Measurements from ENCODE around the gene GP1BA. TPM values are rescaled to one million over a fixed set of nuclear protein-coding genes. Genes with fewer than 3 reads are reported as not detected.

The GP1BA gene
- total RNA-seq, 4 donors from 2014 or later, result not detected

DNA sequence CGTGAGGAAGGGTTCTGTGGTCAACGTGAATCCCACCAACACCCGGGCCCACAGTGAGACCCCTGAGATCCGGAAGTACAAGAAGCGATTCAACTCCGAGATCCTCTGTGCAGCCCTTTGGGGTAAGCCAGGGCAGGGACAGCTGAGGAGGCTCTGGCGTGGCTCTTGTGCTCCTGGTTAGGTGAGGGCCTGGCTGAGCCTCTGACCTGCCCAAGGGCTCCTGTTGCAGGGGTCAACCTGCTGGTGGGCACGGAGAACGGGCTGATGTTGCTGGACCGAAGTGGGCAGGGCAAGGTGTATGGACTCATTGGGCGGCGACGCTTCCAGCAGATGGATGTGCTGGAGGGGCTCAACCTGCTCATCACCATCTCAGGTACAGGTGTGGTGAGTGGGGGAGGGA is 37.0 kb upstream of the GP1BA start:
- intact Hi-C loops (cut with DNase I; ENCODE audit: low total_unique reads), result no loop called here
- no peak overlapping the region for H3K4me3 ChIP-seq

DNA sequence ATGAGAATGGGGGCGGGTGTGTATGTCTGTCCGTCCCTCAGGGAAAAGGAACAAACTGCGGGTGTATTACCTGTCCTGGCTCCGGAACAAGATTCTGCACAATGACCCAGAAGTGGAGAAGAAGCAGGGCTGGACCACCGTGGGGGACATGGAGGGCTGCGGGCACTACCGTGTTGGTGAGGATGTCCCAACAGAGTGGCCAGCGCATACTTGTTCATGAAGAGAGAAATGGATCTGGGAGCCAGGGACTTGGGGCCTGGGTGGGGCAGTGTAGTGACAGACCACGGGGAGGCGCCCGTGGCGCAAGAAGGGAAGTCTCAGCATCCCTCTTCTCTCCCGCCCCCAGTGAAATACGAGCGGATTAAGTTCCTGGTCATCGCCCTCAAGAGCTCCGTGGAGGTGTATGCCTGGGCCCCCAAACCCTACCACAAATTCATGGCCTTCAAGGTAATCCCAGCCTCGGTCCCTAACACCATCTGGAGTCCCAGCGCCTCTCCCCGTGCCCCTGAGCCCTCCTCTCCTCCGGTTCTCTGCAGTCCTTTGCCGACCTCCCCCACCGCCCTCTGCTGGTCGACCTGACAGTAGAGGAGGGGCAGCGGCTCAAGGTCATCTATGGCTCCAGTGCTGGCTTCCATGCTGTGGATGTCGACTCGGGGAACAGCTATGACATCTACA is 36.3 kb upstream of the GP1BA start:
- intact Hi-C loops (cut with DNase I; ENCODE audit: low total_unique reads), result no loop called here
- TF ChIP-seq POLR2A (IDR thresholded peaks at IDR 0.05), result no peak
- TF ChIP-seq, protein P1, sequence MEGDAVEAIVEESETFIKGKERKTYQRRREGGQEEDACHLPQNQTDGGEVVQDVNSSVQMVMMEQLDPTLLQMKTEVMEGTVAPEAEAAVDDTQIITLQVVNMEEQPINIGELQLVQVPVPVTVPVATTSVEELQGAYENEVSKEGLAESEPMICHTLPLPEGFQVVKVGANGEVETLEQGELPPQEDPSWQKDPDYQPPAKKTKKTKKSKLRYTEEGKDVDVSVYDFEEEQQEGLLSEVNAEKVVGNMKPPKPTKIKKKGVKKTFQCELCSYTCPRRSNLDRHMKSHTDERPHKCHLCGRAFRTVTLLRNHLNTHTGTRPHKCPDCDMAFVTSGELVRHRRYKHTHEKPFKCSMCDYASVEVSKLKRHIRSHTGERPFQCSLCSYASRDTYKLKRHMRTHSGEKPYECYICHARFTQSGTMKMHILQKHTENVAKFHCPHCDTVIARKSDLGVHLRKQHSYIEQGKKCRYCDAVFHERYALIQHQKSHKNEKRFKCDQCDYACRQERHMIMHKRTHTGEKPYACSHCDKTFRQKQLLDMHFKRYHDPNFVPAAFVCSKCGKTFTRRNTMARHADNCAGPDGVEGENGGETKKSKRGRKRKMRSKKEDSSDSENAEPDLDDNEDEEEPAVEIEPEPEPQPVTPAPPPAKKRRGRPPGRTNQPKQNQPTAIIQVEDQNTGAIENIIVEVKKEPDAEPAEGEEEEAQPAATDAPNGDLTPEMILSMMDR (IDR thresholded peaks at IDR 0.05 in 4 of 5, conservative IDR thresholded peaks at IDR 0.05 in 1 of 5), result no peak
- Histone ChIP-seq H3K4me1 (peaks cover 0 to 10% of the 10 kb centered on the region in 2 donors), H3K27me3 (peaks cover 0 to 18% (median 4%) of the 10 kb centered on the region in 3 donors), H3K9me3 (no peaks in the 10 kb centered on the region), H3K27ac (no peak overlapping the region), H3K4me3 (no peak overlapping the region), H3K36me3 (peaks cover 0 to 62% of the 10 kb centered on the region in 2 donors)
- ATAC-seq (no peak), DNase-seq (no peak)
- in situ Hi-C loops (cut with MboI; ENCODE audit: low sequenced_read_pairs in 4 of 4), result loop anchor here in 2 of 4 donors (25.0 kb wide), 1 partner anchor 108 kb away; the partner anchor contains the start of genes GLTPD2 (in 2 of the 2), PSMB6 (in 2 of the 2) and VMO1 (in 2 of the 2)

More for the DNA sequence above, 37.0 kb upstream of the GP1BA start:
- Histone ChIP-seq H3K36me3 (peaks cover 0 to 69% of the 10 kb centered on the region in 2 donors), H3K27me3 (peaks cover 0 to 16% (median 4%) of the 10 kb centered on the region in 3 donors), H3K9me3 (no peaks in the 10 kb centered on the region), H3K4me1 (peaks cover 0 to 10% of the 10 kb centered on the region in 2 donors), H3K27ac (no peak overlapping the region)
- in situ Hi-C loops (cut with MboI; ENCODE audit: low sequenced_read_pairs in 4 of 4), result loop anchor here in 2 of 4 donors (25.0 kb wide), 1 partner anchor 108 kb away; the partner anchor contains the start of genes GLTPD2 (in 2 of the 2), PSMB6 (in 2 of the 2) and VMO1 (in 2 of the 2)
- TF ChIP-seq, protein P1 (IDR thresholded peaks at IDR 0.05 in 4 of 5, conservative IDR thresholded peaks at IDR 0.05 in 1 of 5), result no peak
- no peak for TF ChIP-seq POLR2A (IDR thresholded peaks at IDR 0.05)
- no peak for ATAC-seq
- no peak for DNase-seq

DNA sequence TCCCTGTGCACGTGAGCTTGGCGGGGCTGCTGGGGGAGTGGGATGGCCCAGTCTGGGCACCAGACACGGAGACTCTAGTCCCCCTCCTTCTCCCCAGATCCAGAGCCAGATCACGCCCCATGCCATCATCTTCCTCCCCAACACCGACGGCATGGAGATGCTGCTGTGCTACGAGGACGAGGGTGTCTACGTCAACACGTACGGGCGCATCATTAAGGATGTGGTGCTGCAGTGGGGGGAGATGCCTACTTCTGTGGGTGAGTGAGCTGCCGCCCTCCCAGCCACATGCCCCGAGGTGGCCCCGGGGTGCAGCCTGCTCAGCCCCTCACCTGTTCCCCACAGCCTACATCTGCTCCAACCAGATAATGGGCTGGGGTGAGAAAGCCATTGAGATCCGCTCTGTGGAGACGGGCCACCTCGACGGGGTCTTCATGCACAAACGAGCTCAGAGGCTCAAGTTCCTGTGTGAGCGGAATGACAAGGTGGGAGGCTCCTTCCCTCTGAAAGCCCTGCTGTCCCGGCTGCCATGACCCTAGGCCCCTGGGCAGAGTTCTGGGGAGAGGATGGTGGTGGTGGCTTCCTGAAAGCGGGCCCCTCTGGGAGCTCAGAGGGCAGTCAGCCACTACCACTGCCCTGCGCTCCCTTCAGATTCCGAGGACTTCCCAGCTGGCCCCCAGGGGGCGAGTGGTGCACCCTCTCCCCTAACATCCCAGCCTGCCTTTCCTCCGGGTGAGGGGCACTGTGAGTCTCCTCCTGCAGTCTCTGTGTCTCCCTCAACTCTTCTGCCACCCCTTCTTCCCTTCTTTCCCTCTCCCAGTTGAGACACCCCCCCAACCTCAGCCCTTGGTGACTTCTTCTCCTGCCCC is 35.5 kb upstream of the GP1BA start:
- no peak for DNase-seq
- Histone ChIP-seq H3K4me1 (peaks cover 0 to 10% of the 10 kb centered on the region in 2 donors), H3K4me3 (no peak overlapping the region), H3K36me3 (peaks cover 0 to 54% of the 10 kb centered on the region in 2 donors), H3K27me3 (peaks cover 0 to 18% (median 4%) of the 10 kb centered on the region in 3 donors), H3K9me3 (no peaks in the 10 kb centered on the region), H3K27ac (no peak overlapping the region)
- intact Hi-C loops (cut with DNase I; ENCODE audit: low total_unique reads), result no loop called here
- in situ Hi-C loops (cut with MboI; ENCODE audit: low sequenced_read_pairs in 4 of 4), result loop anchor here in 2 of 4 donors (25.0 kb wide), 1 partner anchor 109 kb away; the partner anchor contains the start of genes GLTPD2 (in 2 of the 2), PSMB6 (in 2 of the 2) and VMO1 (in 2 of the 2)
- TF ChIP-seq POLR2A (IDR thresholded peaks at IDR 0.05), result no peak
- TF ChIP-seq, protein P1 (IDR thresholded peaks at IDR 0.05 in 4 of 5, conservative IDR thresholded peaks at IDR 0.05 in 1 of 5), result no peak
- ATAC-seq, result no peak

DNA sequence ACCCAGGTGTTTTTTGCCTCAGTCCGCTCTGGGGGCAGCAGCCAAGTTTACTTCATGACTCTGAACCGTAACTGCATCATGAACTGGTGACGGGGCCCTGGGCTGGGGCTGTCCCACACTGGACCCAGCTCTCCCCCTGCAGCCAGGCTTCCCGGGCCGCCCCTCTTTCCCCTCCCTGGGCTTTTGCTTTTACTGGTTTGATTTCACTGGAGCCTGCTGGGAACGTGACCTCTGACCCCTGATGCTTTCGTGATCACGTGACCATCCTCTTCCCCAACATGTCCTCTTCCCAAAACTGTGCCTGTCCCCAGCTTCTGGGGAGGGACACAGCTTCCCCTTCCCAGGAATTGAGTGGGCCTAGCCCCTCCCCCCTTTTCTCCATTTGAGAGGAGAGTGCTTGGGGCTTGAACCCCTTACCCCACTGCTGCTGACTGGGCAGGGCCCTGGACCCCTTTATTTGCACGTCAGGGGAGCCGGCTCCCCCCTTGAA is 34.8 kb upstream of the GP1BA start:
- TF ChIP-seq, protein P1 (IDR thresholded peaks at IDR 0.05 in 4 of 5, conservative IDR thresholded peaks at IDR 0.05 in 1 of 5), result no peak
- TF ChIP-seq POLR2A (IDR thresholded peaks at IDR 0.05), result no peak
- Histone ChIP-seq H3K27ac (no peak overlapping the region), H3K4me1 (peaks cover 0 to 10% of the 10 kb centered on the region in 2 donors), H3K9me3 (no peaks in the 10 kb centered on the region), H3K4me3 (no peak overlapping the region), H3K36me3 (peaks cover 0 to 49% of the 10 kb centered on the region in 2 donors), H3K27me3 (peaks cover 0 to 18% (median 4%) of the 10 kb centered on the region in 3 donors)
- ATAC-seq (no peak), DNase-seq (no peak)
- intact Hi-C loops (cut with DNase I; ENCODE audit: low total_unique reads), result no loop called here
- in situ Hi-C loops (cut with MboI; ENCODE audit: low sequenced_read_pairs in 4 of 4), result loop anchor here in 2 of 4 donors (25.0 kb wide), 1 partner anchor 110 kb away; the partner anchor contains the start of genes GLTPD2 (in 2 of the 2), PSMB6 (in 2 of the 2) and VMO1 (in 2 of the 2)
